GM19240 (cell line): ENCODE data around the gene ATG2B.

Experiments
- DNase-seq: peaks from one replicate; pipeline ENCODE4 v3.0.0; 2011; ENCODE audit warnings: low spot score; ENCODE audit not compliant: insufficient read length

Gene ATG2B

DNA sequence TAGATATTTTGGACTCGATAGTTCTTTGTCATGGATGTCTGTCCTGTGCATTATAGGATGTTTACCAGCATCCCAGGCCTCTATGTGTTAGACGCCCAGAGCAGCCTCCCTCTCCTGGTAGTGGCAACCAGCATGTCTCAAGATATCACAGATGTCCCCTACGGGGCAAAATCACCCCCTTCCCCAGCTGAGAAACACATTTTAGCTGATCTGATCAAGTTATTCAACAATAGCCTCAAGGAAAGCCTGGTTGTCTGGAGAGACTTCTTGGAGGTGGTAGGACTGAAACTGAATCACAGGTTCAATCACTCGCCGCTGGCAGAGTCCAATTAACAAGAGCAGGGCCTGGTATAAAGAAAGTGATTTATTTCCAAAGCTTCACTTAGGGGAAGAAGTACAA, 89.5 kb downstream of the ATG2B start:
- no peak for DNase-seq

GRCh38 chr14:96272777-96273473, 90.2 kb downstream of the ATG2B start:
- DNase-seq: no peak

DNA sequence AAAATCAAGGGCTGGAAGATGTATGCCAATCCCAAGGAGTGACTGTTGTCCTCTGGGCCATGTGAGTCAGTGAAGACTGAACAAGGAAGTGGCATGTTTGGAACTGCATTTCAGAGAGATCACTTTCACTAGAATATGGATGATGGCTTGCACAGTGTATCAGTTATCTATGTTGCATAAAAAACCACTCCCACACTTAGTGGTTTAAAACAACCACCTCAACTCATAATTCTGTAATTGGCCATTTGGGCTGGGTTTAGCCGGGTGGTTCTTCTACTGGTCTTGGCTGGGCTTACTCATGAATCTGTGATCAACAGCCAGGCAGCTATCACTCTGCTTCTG, 91.7 kb downstream of the ATG2B start:
- no peak for DNase-seq

DNA sequence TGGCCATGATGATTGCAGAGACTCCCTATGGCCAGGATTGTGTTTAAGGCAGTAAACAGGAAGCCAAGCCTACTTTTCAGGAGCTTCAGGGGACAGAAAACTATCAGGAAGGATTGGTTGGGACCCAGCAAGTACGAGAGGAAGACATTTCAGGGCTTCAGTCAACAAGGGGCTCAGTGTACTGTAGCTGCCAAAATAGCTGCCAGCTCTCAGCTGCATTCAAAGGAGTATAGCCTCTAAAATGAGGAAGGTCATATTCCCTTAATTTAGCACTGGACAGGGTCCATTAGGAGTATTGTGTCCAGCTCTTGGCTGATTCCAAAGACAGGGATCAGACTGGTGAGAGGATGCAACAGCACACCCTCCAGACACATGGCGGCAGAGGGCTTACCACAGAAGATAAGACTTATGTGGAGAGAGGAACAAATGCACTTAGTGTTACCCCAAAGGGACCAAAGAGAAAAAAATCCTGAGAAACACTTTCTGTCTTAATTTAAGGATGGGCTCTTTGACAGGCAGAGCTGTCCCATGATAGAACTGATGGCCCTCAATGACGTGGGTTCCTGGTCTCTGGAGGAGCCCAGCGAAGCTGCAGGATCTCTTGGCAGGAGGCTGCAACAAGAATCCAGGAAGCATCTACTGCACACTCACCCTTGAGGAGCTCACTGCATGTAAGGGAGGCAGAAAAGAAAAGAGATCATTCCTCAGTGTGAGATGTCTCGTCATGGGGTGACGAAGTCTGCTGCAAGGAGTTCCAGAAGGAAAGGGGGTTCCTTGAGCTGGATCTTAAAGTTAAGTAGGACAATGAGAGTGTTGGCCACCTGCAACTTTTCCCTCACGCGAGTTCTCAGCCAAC, 92.3 kb downstream of the ATG2B start:
- DNase-seq: no peak

- DNase-seq: no peak
Observed at GRCh38 chr14:96269359-96269710, 93.8 kb downstream of the ATG2B start.

DNA sequence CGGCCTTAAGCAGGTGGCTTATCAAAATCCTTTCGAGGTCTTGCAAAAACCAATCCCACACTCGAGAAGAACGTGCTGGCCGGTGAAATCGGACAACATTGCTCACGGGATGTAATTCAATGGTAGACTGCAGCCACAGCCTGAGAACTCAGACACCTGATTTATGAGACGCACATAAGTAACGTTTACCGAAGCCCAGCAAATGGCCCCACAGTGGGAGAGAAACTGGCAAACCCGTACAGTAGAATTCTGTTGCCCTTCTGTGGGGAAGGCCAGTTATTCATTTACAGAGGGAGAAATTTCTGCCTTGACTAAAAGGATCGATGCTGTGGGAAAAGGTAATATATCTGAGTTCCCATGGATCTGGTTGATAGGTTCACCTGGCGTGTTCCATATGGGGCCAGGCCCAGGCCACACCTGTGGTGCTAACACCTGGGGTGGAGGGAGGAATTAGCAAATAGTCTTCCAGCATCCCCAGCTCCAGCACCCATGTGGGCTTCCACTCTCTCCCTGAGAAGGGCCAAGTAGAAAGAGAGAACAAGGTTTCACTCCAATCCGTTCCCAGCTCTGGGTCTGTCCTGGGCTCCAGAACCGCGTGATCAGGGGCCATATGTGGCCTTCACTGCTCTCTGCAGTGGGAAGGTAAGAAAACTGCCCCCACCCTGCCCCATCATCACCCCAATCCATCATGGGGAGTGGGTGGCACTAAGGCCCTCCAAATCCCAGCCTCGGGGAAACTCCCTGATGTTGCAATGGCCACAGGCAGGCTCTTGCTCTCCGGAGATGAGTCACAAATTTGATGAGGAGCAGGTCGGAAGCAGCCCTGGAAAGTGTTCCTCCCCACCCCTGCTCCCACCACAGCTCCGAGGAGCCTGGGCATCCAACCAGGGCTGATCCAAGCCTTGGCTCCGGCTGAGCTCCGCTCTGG, 94.4 kb downstream of the ATG2B start:
- DNase-seq: no peak

- no peak for DNase-seq
Observed at GRCh38 chr14:96267916-96268315, 95.2 kb downstream of the ATG2B start.

DNA sequence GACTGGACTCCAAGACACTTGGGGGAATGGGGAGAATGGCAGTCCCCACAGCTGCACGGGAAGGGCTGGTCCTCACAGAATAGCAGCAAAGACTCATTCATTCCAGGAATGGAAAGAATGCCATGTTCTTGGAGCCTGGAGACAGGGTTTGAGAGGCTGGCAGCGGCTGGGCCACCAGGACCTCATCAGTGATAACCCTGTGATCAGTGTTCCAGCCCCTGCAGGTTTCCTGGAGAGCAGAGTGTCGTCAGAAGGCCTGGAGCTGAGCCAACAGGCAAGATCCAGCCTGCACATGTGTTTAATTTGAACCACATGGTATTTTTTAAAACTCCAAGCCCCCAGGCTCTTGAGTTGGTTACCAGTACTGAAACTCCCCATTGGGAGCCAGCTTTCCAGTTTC, 95.8 kb downstream of the ATG2B start:
- no peak for DNase-seq

GRCh38 chr14:96265383-96266095, 97.6 kb downstream of the ATG2B start:
- no peak for DNase-seq

DNA sequence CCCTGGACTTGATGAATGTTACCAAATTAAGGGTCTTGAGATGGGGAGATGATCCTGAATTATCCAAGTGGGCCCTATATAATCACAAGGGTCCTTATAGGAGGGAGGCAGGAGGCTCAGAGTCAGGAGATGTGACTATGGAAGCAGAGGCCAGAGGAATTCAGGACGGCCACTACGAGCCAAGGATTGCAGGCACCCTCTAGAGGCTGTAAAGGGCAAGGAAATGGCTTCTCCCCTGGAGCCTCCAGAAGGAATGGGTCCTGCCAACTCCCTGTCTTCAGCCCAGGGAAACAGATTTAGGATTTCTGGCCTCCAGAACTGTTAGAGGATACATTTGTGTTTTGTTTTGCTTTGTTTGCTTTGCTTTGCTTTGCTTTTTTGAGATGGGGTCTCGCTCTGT, 98.3 kb downstream of the ATG2B start:
- no peak for DNase-seq

- DNase-seq: no peak
Observed at GRCh38 chr14:96264200-96264553, 99.0 kb downstream of the ATG2B start.

DNA sequence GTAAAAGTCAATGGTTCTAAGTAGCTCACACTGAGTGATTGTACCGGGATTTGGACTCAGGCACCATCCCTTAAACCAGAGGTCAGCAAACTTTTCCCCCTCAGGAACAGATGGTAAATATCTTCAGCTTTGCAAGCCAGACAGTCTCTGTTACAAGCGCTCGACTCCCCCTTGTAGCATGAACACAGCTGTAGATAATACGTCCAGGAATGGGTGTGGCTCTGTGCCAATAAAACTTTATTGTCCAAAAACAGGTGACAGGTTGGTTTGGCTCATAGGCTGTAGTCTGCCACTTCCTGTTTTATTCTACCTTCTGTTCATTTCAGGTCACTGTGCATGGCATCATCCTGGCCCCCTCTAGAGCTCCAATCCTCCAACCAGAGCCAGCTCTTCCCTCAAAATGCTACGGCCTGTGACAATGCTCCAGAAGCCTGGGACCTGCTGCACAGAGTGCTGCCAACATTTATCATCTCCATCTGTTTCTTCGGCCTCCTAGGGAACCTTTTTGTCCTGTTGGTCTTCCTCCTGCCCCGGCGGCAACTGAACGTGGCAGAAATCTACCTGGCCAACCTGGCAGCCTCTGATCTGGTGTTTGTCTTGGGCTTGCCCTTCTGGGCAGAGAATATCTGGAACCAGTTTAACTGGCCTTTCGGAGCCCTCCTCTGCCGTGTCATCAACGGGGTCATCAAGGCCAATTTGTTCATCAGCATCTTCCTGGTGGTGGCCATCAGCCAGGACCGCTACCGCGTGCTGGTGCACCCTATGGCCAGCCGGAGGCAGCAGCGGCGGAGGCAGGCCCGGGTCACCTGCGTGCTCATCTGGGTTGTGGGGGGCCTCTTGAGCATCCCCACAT, 99.6 kb downstream of the ATG2B start:
- no peak for DNase-seq

- no peak for DNase-seq
Observed at GRCh38 chr14:96261772-96262655, 101.1 kb downstream of the ATG2B start.

- DNase-seq: no peak
Observed at GRCh38 chr14:96261053-96261452, 102.1 kb downstream of the ATG2B start.

DNA sequence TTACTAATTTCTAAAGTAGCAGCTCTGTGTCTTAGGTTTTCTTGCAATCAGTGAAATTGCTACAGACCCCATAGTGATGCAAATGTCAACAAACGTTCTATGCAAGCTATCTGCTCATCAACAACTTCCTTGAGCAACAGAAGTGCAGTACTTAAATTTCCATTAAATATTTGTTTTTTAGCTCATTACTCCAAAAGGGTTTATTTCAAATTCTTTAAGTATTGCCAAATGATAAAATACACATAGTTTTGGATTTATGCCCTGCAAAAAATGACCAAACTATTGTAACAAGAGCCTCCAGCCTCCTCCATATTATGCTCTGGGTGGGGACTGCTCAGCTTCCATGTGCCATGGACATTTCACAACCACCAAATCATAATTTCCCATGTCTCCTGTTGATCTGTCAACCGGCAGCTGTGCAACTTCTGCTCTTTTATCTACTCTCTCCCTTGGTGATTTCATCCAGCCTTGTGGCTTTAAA, 102.8 kb downstream of the ATG2B start:
- DNase-seq: no peak

GRCh38 chr14:96257900-96258299, 105.2 kb downstream of the ATG2B start:
- DNase-seq: no peak

GRCh38 chr14:96257056-96257455, 106.1 kb downstream of the ATG2B start:
- no peak for DNase-seq

- no peak for DNase-seq
Observed at GRCh38 chr14:96256407-96256806, 106.7 kb downstream of the ATG2B start.
